SJCRH30 (cell line): Measurements from ENCODE around the gene MAP4K4. TPM values are rescaled to one million over a fixed set of nuclear protein-coding genes. Genes with fewer than 3 reads are reported as not detected.

Source experiments
- DNase-seq, 2 experiments: peaks; one replicate each; pipeline ENCODE4 v3.0.0-alpha.2; 2015 to 2020
- H3K27ac ChIP-seq: fragments of 250-450 bp; sonication (Bioruptor Pico); 2 replicates; pipeline ENCODE4 v1.5.1; 2020; ENCODE audit warnings: mild to moderate bottlenecking, moderate library complexity
- H3K27me3 ChIP-seq: fragments of 250-450 bp; sonication (Bioruptor Pico); 2 replicates; pipeline ENCODE4 v1.5.1; 2020; ENCODE audit warnings: mild to moderate bottlenecking, moderate library complexity
- H3K36me3 ChIP-seq: fragments of 250-450 bp; sonication (Bioruptor Pico); 2 replicates; pipeline ENCODE4 v1.5.1; 2020; ENCODE audit warnings: mild to moderate bottlenecking, moderate library complexity
- H3K4me1 ChIP-seq: fragments of 250-450 bp; sonication (Bioruptor Pico); 2 replicates; pipeline ENCODE4 v1.5.1; 2020; ENCODE audit warnings: mild to moderate bottlenecking, moderate library complexity
- H3K4me3 ChIP-seq: fragments of 250-450 bp; sonication (Bioruptor Pico); 2 replicates; pipeline ENCODE4 v1.5.1; 2020; ENCODE audit warnings: mild to moderate bottlenecking, moderate library complexity
- H3K9me3 ChIP-seq: fragments of 250-450 bp; sonication (Bioruptor Pico); replicated peaks from 2 replicates; pipeline ENCODE4 v1.5.1; 2020; ENCODE audit warnings: mild to moderate bottlenecking, moderate library complexity
- total RNA-seq: library from RNA; depleted of rRNA; stranded (reverse); fragments of >200 nt; shearing (Covaris generic); gene quantifications from 2 replicates; pipeline ENCODE4 v1.2.3, GENCODE V29; 2014

The MAP4K4 gene
- total RNA-seq, 1 experiment from 2014 or later = 139 TPM

- no peak overlapping the region for H3K4me3 ChIP-seq
- H3K27me3 ChIP-seq = no peaks in the 10 kb centered on the region
- 0 out of 2 replicates have a peak, but pooled peaks cover 9% of the 10 kb centered on the region for H3K36me3 ChIP-seq
- DNase-seq = no peak
- peaks cover 6% of the 10 kb centered on the region; the same call in 1 of the 2 replicates for H3K9me3 ChIP-seq
- peaks cover 36% of the 10 kb centered on the region for H3K4me1 ChIP-seq
- H3K27ac ChIP-seq = no peak overlapping the region
Observed at GRCh38 chr2:101751875-101752619, 54.5 kb downstream of the MAP4K4 start.

GRCh38 chr2:101752716-101753616 is 55.5 kb downstream of the MAP4K4 start:
- Histone ChIP-seq H3K4me1 (peaks cover 36% of the 10 kb centered on the region), H3K4me3 (no peak overlapping the region), H3K27me3 (no peaks in the 10 kb centered on the region), H3K36me3 (0 out of 2 replicates have a peak, but pooled peaks cover 8% of the 10 kb centered on the region), H3K27ac (no peak overlapping the region), H3K9me3 (peaks cover 3% of the 10 kb centered on the region; the same call in 1 of the 2 replicates)
- peak; percentile 15 to 57 for DNase-seq

- no peak for DNase-seq
- Histone ChIP-seq H3K27ac (no peak overlapping the region), H3K4me1 (peaks cover 36% of the 10 kb centered on the region), H3K4me3 (no peak overlapping the region), H3K36me3 (0 out of 2 replicates have a peak, but pooled peaks cover 5% of the 10 kb centered on the region), H3K9me3 (no peaks in the 10 kb centered on the region), H3K27me3 (no peaks in the 10 kb centered on the region)
Observed at GRCh38 chr2:101753720-101754490, 56.4 kb downstream of the MAP4K4 start.

- Histone ChIP-seq H3K36me3 (0 out of 2 replicates have a peak, but pooled peaks cover 5% of the 10 kb centered on the region), H3K4me3 (no peak overlapping the region), H3K9me3 (no peaks in the 10 kb centered on the region), H3K27me3 (no peaks in the 10 kb centered on the region), H3K27ac (no peak overlapping the region), H3K4me1 (peaks cover 36% of the 10 kb centered on the region)
- no peak for DNase-seq
Observed at GRCh38 chr2:101754618-101755017, 57.1 kb downstream of the MAP4K4 start.

GRCh38 chr2:101756266-101756665 is 58.8 kb downstream of the MAP4K4 start:
- 0 out of 2 replicates have a peak, but pooled peaks cover 3% of the 10 kb centered on the region for H3K36me3 ChIP-seq
- H3K4me1 ChIP-seq = peaks cover 33% of the 10 kb centered on the region

GRCh38 chr2:101758001-101758400 is 60.5 kb downstream of the MAP4K4 start:
- no peak overlapping the region for H3K27ac ChIP-seq
- no peaks in the 10 kb centered on the region for H3K36me3 ChIP-seq
- peaks cover 38% of the 10 kb centered on the region for H3K4me1 ChIP-seq
- H3K27me3 ChIP-seq = no peaks in the 10 kb centered on the region
- no peak for DNase-seq
- no peak overlapping the region for H3K4me3 ChIP-seq
- no peaks in the 10 kb centered on the region for H3K9me3 ChIP-seq

More at GRCh38 chr2:101756266-101756665, 58.8 kb downstream of the MAP4K4 start:
- Histone ChIP-seq H3K27me3 (no peaks in the 10 kb centered on the region), H3K4me3 (no peak overlapping the region), H3K9me3 (no peaks in the 10 kb centered on the region), H3K27ac (no peak overlapping the region)
- DNase-seq = no peak

GRCh38 chr2:101759162-101759561 is 61.7 kb downstream of the MAP4K4 start:
- peaks cover 36% of the 10 kb centered on the region for H3K4me1 ChIP-seq
- H3K4me3 ChIP-seq = no peak overlapping the region

GRCh38 chr2:101762451-101763171 is 65.1 kb downstream of the MAP4K4 start:
- Histone ChIP-seq H3K4me3 (no peak overlapping the region), H3K9me3 (no peaks in the 10 kb centered on the region), H3K27me3 (no peaks in the 10 kb centered on the region), H3K36me3 (no peaks in the 10 kb centered on the region; the same call in 1 of the 2 replicates), H3K27ac (peak overlapping the region; percentile 53), H3K4me1 (peaks cover 45% of the 10 kb centered on the region)
- peak; percentile 76 to 86 for DNase-seq

More at GRCh38 chr2:101759162-101759561, 61.7 kb downstream of the MAP4K4 start:
- no peaks in the 10 kb centered on the region for H3K27me3 ChIP-seq
- DNase-seq = no peak
- H3K27ac ChIP-seq = no peak overlapping the region
- no peaks in the 10 kb centered on the region; the same call in 1 of the 2 replicates for H3K36me3 ChIP-seq
- H3K9me3 ChIP-seq = no peaks in the 10 kb centered on the region

- no peaks in the 10 kb centered on the region; the same call in 1 of the 2 replicates for H3K36me3 ChIP-seq
- no peaks in the 10 kb centered on the region for H3K9me3 ChIP-seq
- no peaks in the 10 kb centered on the region for H3K27me3 ChIP-seq
- no peak overlapping the region; the same call in 1 of the 2 replicates for H3K27ac ChIP-seq
- no peak for DNase-seq
- peaks cover 56% of the 10 kb centered on the region for H3K4me1 ChIP-seq
- no peak overlapping the region for H3K4me3 ChIP-seq
Observed at GRCh38 chr2:101763496-101764333, 66.2 kb downstream of the MAP4K4 start.

- Histone ChIP-seq H3K27ac (peak overlapping the region; percentile 95), H3K9me3 (no peaks in the 10 kb centered on the region), H3K4me1 (peaks cover 78% of the 10 kb centered on the region), H3K4me3 (peak overlapping the region; percentile 43), H3K36me3 (no peaks in the 10 kb centered on the region; the same call in 1 of the 2 replicates), H3K27me3 (no peaks in the 10 kb centered on the region)
- DNase-seq = no peak
Observed at GRCh38 chr2:101766337-101766736, 68.8 kb downstream of the MAP4K4 start.

- H3K9me3 ChIP-seq = no peaks in the 10 kb centered on the region
- peak overlapping the region; percentile 43 for H3K4me3 ChIP-seq
- H3K36me3 ChIP-seq = no peaks in the 10 kb centered on the region; the same call in 1 of the 2 replicates
- H3K27ac ChIP-seq = peak overlapping the region; percentile 95
- DNase-seq = peak; percentile 82 to 96
- peaks cover 77% of the 10 kb centered on the region for H3K4me1 ChIP-seq
- H3K27me3 ChIP-seq = no peaks in the 10 kb centered on the region
Observed at GRCh38 chr2:101766871-101767739, 69.6 kb downstream of the MAP4K4 start.

GRCh38 chr2:101768556-101769220 is 71.2 kb downstream of the MAP4K4 start:
- peak overlapping the region; percentile 95 for H3K27ac ChIP-seq
- H3K27me3 ChIP-seq = no peaks in the 10 kb centered on the region
- H3K4me1 ChIP-seq = peaks cover 61% of the 10 kb centered on the region
- no peak overlapping the region for H3K4me3 ChIP-seq
- H3K9me3 ChIP-seq = no peaks in the 10 kb centered on the region
- peak in 1 of 2 experiments; percentile 49 for DNase-seq
- no peaks in the 10 kb centered on the region; the same call in 1 of the 2 replicates for H3K36me3 ChIP-seq
